HG03159 (cell line): ENCODE results near the gene SLC23A2.
A peak's percentile ranks its signal among the peaks of the same experiment; 100 is the strongest.
"Not testable (repeated sequence)": the region's sequence is repeated elsewhere in the genome, so short reads cannot be mapped to it uniquely, and the experiment has no call there.

Experiments
- ATAC-seq: cut with Tn5 transposase; IDR thresholded peaks from one replicate; pipeline ENCODE4 v1.9.1; 2021; ENCODE audit warnings: mild to moderate bottlenecking, moderate library complexity; ENCODE audit not compliant: unreplicated experiment

SLC23A2 gene

GRCh38 chr20:5013682-5014447 lies 12.6 kb upstream of the SLC23A2 start:
- ATAC-seq, result no peak

- ATAC-seq, result no peak
These were observed 7.4 kb upstream of the SLC23A2 start for GRCh38 chr20:5008759-5009158.

GRCh38 chr20:5005326-5005725 lies 4.0 kb upstream of the SLC23A2 start:
- ATAC-seq, result no peak

- ATAC-seq, result not testable (repeated sequence)
These were observed 3.5 kb upstream of the SLC23A2 start for GRCh38 chr20:5004825-5005224.

- no peak for ATAC-seq
These were observed 2.3 kb upstream of the SLC23A2 start for GRCh38 chr20:5003626-5004025.

GRCh38 chr20:5002077-5002413 lies 735 bp upstream of the SLC23A2 start:
- ATAC-seq, result no peak

GRCh38 chr20:5000263-5001173 lies 792 bp downstream of the SLC23A2 start:
- ATAC-seq, result no peak

- no peak for ATAC-seq
These were observed 1.5 kb downstream of the SLC23A2 start for GRCh38 chr20:4999788-5000187.

- ATAC-seq, result no peak
These were observed 3.1 kb downstream of the SLC23A2 start for GRCh38 chr20:4998160-4998651.

- no peak for ATAC-seq
These were observed 4.1 kb downstream of the SLC23A2 start for GRCh38 chr20:4997222-4997621.

GRCh38 chr20:4989570-4989969 lies 11.7 kb downstream of the SLC23A2 start:
- ATAC-seq, result no peak

GRCh38 chr20:4987130-4987529 lies 14.2 kb downstream of the SLC23A2 start:
- no peak for ATAC-seq

- ATAC-seq, result no peak
These were observed 15.7 kb downstream of the SLC23A2 start for GRCh38 chr20:4985658-4986057.

- ATAC-seq, result no peak
These were observed 19.0 kb downstream of the SLC23A2 start for GRCh38 chr20:4982281-4982680.

GRCh38 chr20:4979841-4980410 lies 21.4 kb downstream of the SLC23A2 start:
- no peak for ATAC-seq

GRCh38 chr20:4978050-4978918 lies 23.0 kb downstream of the SLC23A2 start:
- no peak for ATAC-seq

GRCh38 chr20:4976014-4976413 lies 25.3 kb downstream of the SLC23A2 start:
- not testable (repeated sequence) for ATAC-seq

GRCh38 chr20:4973330-4974097 lies 27.8 kb downstream of the SLC23A2 start:
- peak; percentile 80 for ATAC-seq

- no peak for ATAC-seq
These were observed 28.6 kb downstream of the SLC23A2 start for GRCh38 chr20:4972506-4973251.
